K562 (cell line): Measurements from ENCODE around the gene LONP1. TPM values are rescaled to one million over a fixed set of nuclear protein-coding genes. Genes with fewer than 3 reads are reported as not detected.

Source experiments
- CBX5 ChIP-seq: IDR thresholded peaks from 2 replicates; pipeline ENCODE4 v1.6.1; 2014; ENCODE audit warnings: low read depth, borderline replicate concordance
- CCNT2 ChIP-seq: IDR thresholded peaks from 2 replicates; pipeline ENCODE4 v1.6.1; 2011; ENCODE audit warnings: borderline replicate concordance, low read depth, mild to moderate bottlenecking, moderate library complexity, mixed read lengths, low read length; ENCODE audit not compliant: insufficient read length; ENCODE audit errors: extremely low read depth
- CREBBP ChIP-seq: IDR thresholded peaks from one replicate; pipeline ENCODE4 v1.6.1; 2012; ENCODE audit warnings: low read depth, mild to moderate bottlenecking, control low read depth, inconsistent platforms, low read length
- ESRRA ChIP-seq: fragments of 450-650 bp; IDR thresholded peaks from 2 replicates; pipeline ENCODE4 v1.6.1; 2014; ENCODE audit warnings: low read depth, mild to moderate bottlenecking, moderate library complexity, borderline replicate concordance
- GTF3C2 ChIP-seq: IDR thresholded peaks from 3 replicates; pipeline ENCODE4 v1.6.1; 2011; ENCODE audit warnings: borderline replicate concordance, mild to moderate bottlenecking, moderate library complexity; ENCODE audit not compliant: insufficient read length; ENCODE audit errors: extremely low read depth
- HOMEZ ChIP-seq: fragments of 250-450 bp; sonication (Bioruptor Pico); IDR thresholded peaks from 2 replicates; pipeline ENCODE4 v1.4.0; 2020; ENCODE audit warnings: mild to moderate bottlenecking, moderate library complexity
- NCOA4 ChIP-seq: fragments of 450-650 bp; IDR thresholded peaks from 2 replicates; pipeline ENCODE4 v1.6.1; 2018; ENCODE audit warnings: mild to moderate bottlenecking; ENCODE audit not compliant: partially characterized antibody
- REST ChIP-seq, 2 experiments: fragments of 450-650 bp; formaldehyde crosslinking in 1 of 2; IDR thresholded peaks; 2 replicates each; pipeline versions ENCODE4 v1.4.0 to v1.6.1; 2014 to 2020; ENCODE audit warnings: mild to moderate bottlenecking in 2 of 2, borderline replicate concordance in 1 of 2, low read depth in 1 of 2
- RFX7 ChIP-seq: fragments of 250-450 bp; sonication (Bioruptor Pico); IDR thresholded peaks from 2 replicates; pipeline ENCODE4 v1.5.1; 2021; ENCODE audit warnings: mild to moderate bottlenecking
- SOX6 ChIP-seq: fragments of 450-650 bp; IDR thresholded peaks from 2 replicates; pipeline ENCODE4 v1.6.1; 2014; ENCODE audit warnings: mild to moderate bottlenecking
- TAF9B ChIP-seq: fragments of 450-650 bp; IDR thresholded peaks from 2 replicates; pipeline ENCODE4 v1.6.1; 2018; ENCODE audit warnings: mild to moderate bottlenecking; ENCODE audit not compliant: partially characterized antibody
- TCF7L2 ChIP-seq: fragments of 150-350 bp; IDR thresholded peaks from 2 replicates; pipeline ENCODE4 v1.6.1; 2016; ENCODE audit warnings: low read depth, mild to moderate bottlenecking, low read length, moderate library complexity
- ZNF766 ChIP-seq: fragments of 200-800 bp; sonication (Bioruptor generic); conservative IDR thresholded peaks from 2 replicates; pipeline ENCODE4 v1.6.1; 2016; ENCODE audit warnings: missing genetic modification characterization, missing compliant biosample characterization
- ZNF77 ChIP-seq: fragments of 250-450 bp; sonication (Bioruptor Pico); IDR thresholded peaks from 2 replicates; pipeline ENCODE4 v1.5.0; 2020
- polyA plus RNA-seq, 8 experiments: library from polyadenylated mRNA; depleted of rRNA in 4 of 8; stranded (reverse) in 5 of 8; unstranded in 3 of 8; fragments of >200 nt; fragmentation: Nextera tagmentation in 2 of 8; fragmentation: Illumina TruSeq in 1 of 8; extraction: Ambion mirVana in 2 of 8; extraction: Trizol in 1 of 8; gene quantifications; 2 replicates each; pipeline versions ENCODE4 v1.2.1 to v1.2.3, GENCODE V29; 2011 to 2014; ENCODE audit warnings: inconsistent platforms in 1 of 8, missing spikeins in 1 of 8
- total RNA-seq, 7 experiments: library from RNA; depleted of rRNA in 6 of 7; stranded (reverse); fragments of >200 nt in 6 of 7; fragmentation: Illumina TruSeq in 2 of 7; extraction: Trizol in 2 of 7; gene quantifications; 2 replicates each; pipeline versions ENCODE4 v1.2.1 to v1.2.3, GENCODE V29; 2011 to 2021; ENCODE audit warnings: low replicate concordance in 1 of 7

LONP1 gene
- total and polyA plus RNA-seq, 9 of the 15 experiments (the other 6 are each of a cell fraction or from before 2014, with no cell fraction given), result 1.1 to 238 (median 84.5) TPM

- TF ChIP-seq CREBBP (no peak), SOX6 (peak; percentile 71), ZNF77 (CRISPR knock-in tag) (no peak), REST (IDR thresholded peaks at IDR 0.05; ENCODE audit: borderline replicate concordance) (peak; percentile 77), REST (CRISPR knock-in tag; IDR thresholded peaks at IDR 0.05; ENCODE audit: low read depth) (no peak; the same call in 1 of the 2 replicates), ESRRA (peak; percentile 77), CCNT2 (peak; percentile 88), GTF3C2 (peak; percentile 77), CBX5 (no peak), ZNF766 (CRISPR knock-in tag) (peak; percentile 76; the same call in 1 of the 2 replicates), TCF7L2 (no peak), RFX7 (no peak), TAF9B (peak; percentile 93), NCOA4 (no peak), HOMEZ (CRISPR knock-in tag) (peak; percentile 20; the same call in 1 of the 2 replicates)
Observed at GRCh38 chr19:5719961-5720790, at the start of gene LONP1, which contains the start of gene CATSPERD (continued).
